H9 (cell line): ENCODE measurements around the gene TMEM17. TPM values are rescaled to one million over a fixed set of nuclear protein-coding genes. Genes with fewer than 3 reads are reported as not detected.

ENCODE experiments used
- DNase-seq: peaks from one replicate; pipeline ENCODE4 v3.0.0-alpha.2; 2017
- H2AFZ ChIP-seq: one replicate; pipeline ENCODE4 v1.6.1; 2013; ENCODE audit warnings: mild to moderate bottlenecking, low read length, control low read depth, moderate library complexity
- H2AK5ac ChIP-seq: 2 replicates; pipeline ENCODE4 v1.6.1; 2013; ENCODE audit warnings: low read length, control low read depth, mixed read lengths; ENCODE audit not compliant: insufficient read length
- H2BK120ac ChIP-seq: one replicate; pipeline ENCODE4 v1.6.1; 2013; ENCODE audit warnings: low read depth, mild to moderate bottlenecking, low read length, control low read depth, inconsistent platforms; ENCODE audit not compliant: poor library complexity, severe bottlenecking
- H2BK12ac ChIP-seq: 2 replicates; pipeline ENCODE4 v1.6.1; 2013; ENCODE audit warnings: low read length, control low read depth, mixed read lengths, low read depth; ENCODE audit not compliant: insufficient read length
- H2BK15ac ChIP-seq: 2 replicates; pipeline ENCODE4 v1.6.1; 2013; ENCODE audit warnings: low read depth, low read length, control low read depth
- H2BK20ac ChIP-seq: one replicate; pipeline ENCODE4 v1.6.1; 2013; ENCODE audit warnings: low read depth, mild to moderate bottlenecking, low read length, control low read depth, inconsistent platforms; ENCODE audit not compliant: poor library complexity, severe bottlenecking
- H2BK5ac ChIP-seq: 2 replicates; pipeline ENCODE4 v1.6.1; 2013; ENCODE audit warnings: low read length, control low read depth, mixed read lengths; ENCODE audit not compliant: insufficient read length
- H3K14ac ChIP-seq: 2 replicates; pipeline ENCODE4 v1.6.1; 2013; ENCODE audit warnings: low read length, control low read depth; ENCODE audit not compliant: insufficient read depth
- H3K18ac ChIP-seq: 2 replicates; pipeline ENCODE4 v1.6.1; 2013; ENCODE audit warnings: low read depth, mild to moderate bottlenecking, mixed read lengths, low read length, control low read depth; ENCODE audit not compliant: insufficient read length
- H3K23ac ChIP-seq: 2 replicates; pipeline ENCODE4 v1.6.1; 2013; ENCODE audit warnings: low read length, control low read depth, mixed read lengths, low read depth; ENCODE audit not compliant: insufficient read length
- H3K23me2 ChIP-seq: 2 replicates; pipeline ENCODE4 v1.6.1; 2013; ENCODE audit warnings: low read depth, mild to moderate bottlenecking, mixed read lengths, low read length, control low read depth; ENCODE audit not compliant: insufficient read length, poor library complexity, severe bottlenecking
- H3K27ac ChIP-seq: 2 replicates; pipeline ENCODE4 v1.5.1; 2013; ENCODE audit warnings: low read length, control low read depth, mixed read lengths, low read depth; ENCODE audit not compliant: insufficient read length
- H3K27me3 ChIP-seq: 2 replicates; pipeline ENCODE4 v1.6.1; 2013; ENCODE audit warnings: low read length, control low read depth, inconsistent platforms; ENCODE audit not compliant: insufficient read depth
- H3K4ac ChIP-seq: 2 replicates; pipeline ENCODE4 v1.6.1; 2013; ENCODE audit warnings: low read depth, mild to moderate bottlenecking, control low read depth, inconsistent platforms, low read length, moderate library complexity
- H3K4me1 ChIP-seq: 2 replicates; pipeline ENCODE4 v1.6.1; 2013; ENCODE audit warnings: low read length, control low read depth, inconsistent platforms; ENCODE audit not compliant: insufficient read depth
- H3K4me2 ChIP-seq: 2 replicates; pipeline ENCODE4 v1.6.1; 2013; ENCODE audit warnings: low read length, control low read depth, mixed read lengths; ENCODE audit not compliant: insufficient read length, insufficient read depth
- H3K56ac ChIP-seq: 2 replicates; pipeline ENCODE4 v1.6.1; 2013; ENCODE audit warnings: low read depth, mild to moderate bottlenecking, mixed read lengths, low read length, control low read depth; ENCODE audit not compliant: insufficient read length
- H3K79me1 ChIP-seq: 2 replicates; pipeline ENCODE4 v1.6.1; 2013; ENCODE audit warnings: low read depth, mild to moderate bottlenecking, moderate library complexity, low read length, control low read depth, inconsistent platforms; ENCODE audit not compliant: insufficient read depth, poor library complexity, severe bottlenecking
- H3K79me2 ChIP-seq: 2 replicates; pipeline ENCODE4 v1.6.1; 2013; ENCODE audit warnings: low read length, control low read depth, inconsistent platforms; ENCODE audit not compliant: insufficient read depth
- H3K9ac ChIP-seq: 2 replicates; pipeline ENCODE4 v1.6.1; 2013; ENCODE audit warnings: low read length, control low read depth, mixed read lengths; ENCODE audit not compliant: insufficient read length; ENCODE audit errors: extremely low read depth
- H3K9me3 ChIP-seq: one replicate; pipeline ENCODE4 v1.6.1; 2013; ENCODE audit warnings: low read depth, low read length, inconsistent platforms; ENCODE audit not compliant: control insufficient read depth
- H3T11ph ChIP-seq: one replicate; pipeline ENCODE4 v1.6.1; 2013; ENCODE audit warnings: mild to moderate bottlenecking, low read length, control low read depth, inconsistent platforms
- H4K20me1 ChIP-seq: one replicate; pipeline ENCODE4 v1.6.1; 2013; ENCODE audit not compliant: control insufficient read depth, insufficient read length, insufficient read depth
- H4K5ac ChIP-seq: 2 replicates; pipeline ENCODE4 v1.6.1; 2013; ENCODE audit warnings: low read depth, mild to moderate bottlenecking, mixed read lengths, low read length, control low read depth; ENCODE audit not compliant: insufficient read length
- H4K8ac ChIP-seq: replicated peaks from 2 replicates; pipeline ENCODE4 v1.6.1; 2013; ENCODE audit warnings: low read length, control low read depth, mixed read lengths, low read depth; ENCODE audit not compliant: insufficient read length
- H4K91ac ChIP-seq: 2 replicates; pipeline ENCODE4 v1.6.1; 2013; ENCODE audit warnings: low read depth, mild to moderate bottlenecking, moderate library complexity, mixed read lengths, low read length, control low read depth; ENCODE audit not compliant: insufficient read length
- H3K27ac Mint-ChIP-seq, 3 experiments: 2 replicates in 2 of 3; 3 replicates in 1 of 3; pipeline ENCODE4 v1.8.0; 2020 to 2021; ENCODE audit warnings: mixed read lengths in 3 of 3, mild to moderate bottlenecking in 1 of 3, moderate library complexity in 1 of 3
- H3K27me3 Mint-ChIP-seq: 2 replicates; pipeline ENCODE4 v1.8.0; 2021; ENCODE audit warnings: low read depth, mild to moderate bottlenecking, moderate library complexity, mixed read lengths
- H3K36me3 Mint-ChIP-seq, 3 experiments: 2 replicates in 2 of 3; 3 replicates in 1 of 3; pipeline ENCODE4 v1.8.0; 2020 to 2021; ENCODE audit warnings: low read depth in 3 of 3, mixed read lengths in 3 of 3; ENCODE audit not compliant: insufficient read depth in 1 of 3
- H3K4me1 Mint-ChIP-seq, 2 experiments: 2 replicates each; pipeline ENCODE4 v1.8.0; 2020; ENCODE audit warnings: mixed read lengths in 2 of 2
- H3K4me3 Mint-ChIP-seq, 2 experiments: 2 replicates in 1 of 2; 3 replicates in 1 of 2; pipeline ENCODE4 v1.8.0; 2020 to 2021; ENCODE audit warnings: mild to moderate bottlenecking in 2 of 2, mixed read lengths in 2 of 2, moderate library complexity in 1 of 2
- H3K9me3 Mint-ChIP-seq, 2 experiments: 2 replicates in 1 of 2; 3 replicates in 1 of 2; pipeline ENCODE4 v1.8.0; 2020; ENCODE audit warnings: mild to moderate bottlenecking in 2 of 2, mixed read lengths in 2 of 2, moderate library complexity in 1 of 2
- CTCF ChIP-seq: fragments of 200-600 bp; sonication (generic); conservative IDR thresholded peaks from 3 replicates; pipeline ENCODE4 v1.8.0; 2021; ENCODE audit warnings: antibody characterized with exemption, mild to moderate bottlenecking
- WGBS: extraction: QIAGEN DNeasy Blood & Tissue Kit; methylation state at CpG from one replicate; pipeline ENCODE4 v1.1.7; 2013; ENCODE audit warnings: missing lambda C conversion rate, low lambda C conversion rate, mixed read lengths; ENCODE audit not compliant: insufficient read length; ENCODE audit errors: extremely low coverage; 5-methylcytosine and 5-hydroxymethylcytosine counted together
- total RNA-seq: library from RNA; stranded (reverse); gene quantifications from 2 replicates; pipeline ENCODE4 v1.2.1, GENCODE V29; 2021

Gene TMEM17
- total RNA-seq, 1 experiment from 2014 or later = 1.3 TPM

DNA sequence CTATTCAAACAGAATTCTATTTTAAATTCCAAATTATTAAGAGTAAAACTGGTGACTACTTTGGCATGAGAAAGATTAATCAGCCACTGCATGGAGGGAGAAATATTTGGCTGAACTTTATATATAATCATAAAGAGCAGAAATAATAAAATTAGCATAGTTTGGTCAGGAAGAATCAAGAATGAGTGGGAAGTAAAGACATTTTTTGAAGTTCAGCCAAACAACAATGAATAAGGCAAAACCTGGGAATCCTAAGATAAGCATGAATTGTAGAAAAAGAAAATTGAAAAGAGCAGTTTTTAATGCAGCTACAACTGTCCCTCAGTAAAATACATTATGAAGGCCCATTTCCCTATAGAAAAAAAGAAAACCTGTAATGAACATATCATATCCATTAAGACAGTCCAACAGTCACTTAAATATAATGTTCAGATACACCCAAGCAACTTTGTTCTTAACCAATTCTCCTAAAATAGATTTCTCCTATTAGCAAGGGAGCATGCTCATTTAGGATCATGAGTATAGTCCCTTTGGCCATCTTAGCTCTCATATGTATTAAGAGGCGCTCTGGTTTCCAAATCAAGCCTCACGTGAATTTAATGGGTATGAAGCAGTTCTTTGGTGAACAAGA, 6.5 kb downstream of the TMEM17 start:
- no peak overlapping the region for H2BK5ac ChIP-seq
- H2BK15ac ChIP-seq = no peak overlapping the region
- TF ChIP-seq CTCF = no peak
- no peak overlapping the region for H2BK20ac ChIP-seq
- no peak overlapping the region for H3K14ac ChIP-seq
- H2AFZ ChIP-seq = no peak overlapping the region
- H3K79me2 ChIP-seq = no peaks in the 10 kb centered on the region
- WGBS = no CpG with 5 or more reads among the region's 2 CpGs
- H4K8ac ChIP-seq = no peak overlapping the region
- H4K91ac ChIP-seq = no peak overlapping the region
- H2BK12ac ChIP-seq = no peak overlapping the region
- no peak overlapping the region for H4K5ac ChIP-seq
- H3K27me3 ChIP-seq = no peaks in the 10 kb centered on the region
- H4K20me1 ChIP-seq = no peaks in the 10 kb centered on the region
- no peaks in the 10 kb centered on the region for H3K9me3 ChIP-seq
- no peaks in the 10 kb centered on the region for H3K79me1 ChIP-seq
- no peak overlapping the region for H3K9ac ChIP-seq
- Mint-ChIP-seq H3K36me3 (no peaks in the 10 kb centered on the region), H3K4me1 (peaks cover 7 to 13% of the 10 kb centered on the region in 2 experiments), H3K27ac (no peak overlapping the region), H3K4me3 (no peak overlapping the region), H3K9me3 (no peaks in the 10 kb centered on the region), H3K27me3 (no peaks in the 10 kb centered on the region)
- no peak for DNase-seq
- no peak overlapping the region for H3K4me2 ChIP-seq
- no peak overlapping the region for H2BK120ac ChIP-seq
- H3K4me1 ChIP-seq = no peaks in the 10 kb centered on the region; the same call in 1 of the 2 replicates
- H3K23me2 ChIP-seq = no peaks in the 10 kb centered on the region
- H3T11ph ChIP-seq = no peak overlapping the region
- no peak overlapping the region for H3K56ac ChIP-seq
- no peak overlapping the region for H3K23ac ChIP-seq
- H2AK5ac ChIP-seq = no peak overlapping the region
- no peak overlapping the region for H3K4ac ChIP-seq
- no peak overlapping the region for H3K18ac ChIP-seq
- H3K27ac ChIP-seq = no peak overlapping the region
